ENCODE measurements around the gene ZKSCAN1. TPM values are rescaled to one million over a fixed set of nuclear protein-coding genes. Genes with fewer than 3 reads are reported as not detected.
"Not testable (repeated sequence)": the region's sequence is repeated elsewhere in the genome, so short reads cannot be mapped to it uniquely, and the experiment has no call there.

ZKSCAN1 gene
- total and polyA plus RNA-seq, 2 experiments from 2014 or later: 22.3 to 33.7 TPM

DNA sequence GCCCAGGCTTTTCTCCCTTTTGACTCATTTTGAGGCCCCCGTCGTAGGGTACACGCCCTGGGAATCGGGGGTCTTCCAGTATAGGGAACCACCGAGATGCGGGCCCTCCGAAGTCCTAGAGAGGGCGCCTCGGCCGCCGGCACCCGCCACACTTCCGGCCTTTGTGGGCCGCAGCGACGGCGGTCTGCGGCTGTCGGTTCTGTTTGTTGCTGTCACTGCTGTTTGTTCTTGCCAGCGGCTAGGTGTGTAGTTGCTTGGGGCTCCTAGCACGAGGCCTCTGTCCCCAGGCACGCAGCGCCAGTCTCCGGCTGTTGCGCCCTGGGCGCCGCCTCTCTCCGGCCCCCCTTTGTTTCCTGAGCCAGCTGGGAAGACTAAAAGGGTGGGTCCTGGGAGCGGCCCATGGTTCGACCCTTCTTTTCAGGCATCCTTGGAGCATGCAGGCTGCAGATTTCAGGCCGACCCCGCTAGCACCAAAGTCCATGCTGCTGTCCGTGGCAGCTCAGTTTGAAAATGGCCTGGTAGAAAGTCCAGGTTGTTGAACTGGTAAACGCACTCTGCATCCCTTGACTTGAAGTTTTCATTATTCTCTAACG is 17.8 kb upstream of the ZKSCAN1 start:
- H3K27me3 ChIP-seq: no peaks in the 10 kb centered on the region

DNA sequence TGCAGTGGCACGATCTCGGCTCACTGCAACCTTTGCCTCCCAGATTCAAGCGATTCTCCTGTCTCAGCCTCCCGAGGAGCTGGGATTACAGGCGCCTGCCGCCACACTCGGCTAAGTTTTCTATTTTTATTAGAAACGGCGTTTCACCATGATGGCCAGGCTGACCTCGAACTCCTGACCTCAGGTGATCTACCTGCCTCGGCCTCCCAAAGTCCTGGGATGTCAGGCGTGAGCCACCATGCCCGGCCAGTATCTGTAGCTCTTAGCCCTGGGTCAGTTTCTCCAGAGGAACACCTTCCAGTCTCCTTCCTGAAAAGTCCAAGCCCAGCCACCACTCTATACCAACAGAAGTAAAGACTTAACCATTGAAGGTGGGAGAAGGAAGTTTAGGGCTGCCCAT is 15.2 kb upstream of the ZKSCAN1 start:
- TF ChIP-seq, protein P1, sequence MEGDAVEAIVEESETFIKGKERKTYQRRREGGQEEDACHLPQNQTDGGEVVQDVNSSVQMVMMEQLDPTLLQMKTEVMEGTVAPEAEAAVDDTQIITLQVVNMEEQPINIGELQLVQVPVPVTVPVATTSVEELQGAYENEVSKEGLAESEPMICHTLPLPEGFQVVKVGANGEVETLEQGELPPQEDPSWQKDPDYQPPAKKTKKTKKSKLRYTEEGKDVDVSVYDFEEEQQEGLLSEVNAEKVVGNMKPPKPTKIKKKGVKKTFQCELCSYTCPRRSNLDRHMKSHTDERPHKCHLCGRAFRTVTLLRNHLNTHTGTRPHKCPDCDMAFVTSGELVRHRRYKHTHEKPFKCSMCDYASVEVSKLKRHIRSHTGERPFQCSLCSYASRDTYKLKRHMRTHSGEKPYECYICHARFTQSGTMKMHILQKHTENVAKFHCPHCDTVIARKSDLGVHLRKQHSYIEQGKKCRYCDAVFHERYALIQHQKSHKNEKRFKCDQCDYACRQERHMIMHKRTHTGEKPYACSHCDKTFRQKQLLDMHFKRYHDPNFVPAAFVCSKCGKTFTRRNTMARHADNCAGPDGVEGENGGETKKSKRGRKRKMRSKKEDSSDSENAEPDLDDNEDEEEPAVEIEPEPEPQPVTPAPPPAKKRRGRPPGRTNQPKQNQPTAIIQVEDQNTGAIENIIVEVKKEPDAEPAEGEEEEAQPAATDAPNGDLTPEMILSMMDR (IDR thresholded peaks at IDR 0.05; ENCODE audit: low read depth, low read length): no peak
- no peaks in the 10 kb centered on the region for H3K36me3 ChIP-seq
- H3K27me3 ChIP-seq: no peaks in the 10 kb centered on the region
- no peak overlapping the region for H3K27ac ChIP-seq
- H3K4me1 ChIP-seq (ENCODE audit: low read depth): no peaks in the 10 kb centered on the region
- DNase-seq (ENCODE audit: low read depth in 1 of 2, low spot score in 1 of 2): no peak
- no peaks in the 10 kb centered on the region for H3K9me3 ChIP-seq (ENCODE audit: low read depth)
- no peak overlapping the region for H3K4me3 ChIP-seq

More for the DNA sequence above, 17.8 kb upstream of the ZKSCAN1 start:
- Histone ChIP-seq H3K4me3 (peak overlapping the region; percentile 35), H3K36me3 (no peaks in the 10 kb centered on the region), H3K9me3 (ENCODE audit: low read depth) (no peaks in the 10 kb centered on the region), H3K27ac (peak overlapping the region; percentile 43), H3K4me1 (ENCODE audit: low read depth) (no peaks in the 10 kb centered on the region)
- TF ChIP-seq, protein P1 (IDR thresholded peaks at IDR 0.05; ENCODE audit: low read depth, low read length): peak; percentile 36
- peak; percentile 30 to 56 for DNase-seq (ENCODE audit: low read depth in 1 of 2, low spot score in 1 of 2)

DNA sequence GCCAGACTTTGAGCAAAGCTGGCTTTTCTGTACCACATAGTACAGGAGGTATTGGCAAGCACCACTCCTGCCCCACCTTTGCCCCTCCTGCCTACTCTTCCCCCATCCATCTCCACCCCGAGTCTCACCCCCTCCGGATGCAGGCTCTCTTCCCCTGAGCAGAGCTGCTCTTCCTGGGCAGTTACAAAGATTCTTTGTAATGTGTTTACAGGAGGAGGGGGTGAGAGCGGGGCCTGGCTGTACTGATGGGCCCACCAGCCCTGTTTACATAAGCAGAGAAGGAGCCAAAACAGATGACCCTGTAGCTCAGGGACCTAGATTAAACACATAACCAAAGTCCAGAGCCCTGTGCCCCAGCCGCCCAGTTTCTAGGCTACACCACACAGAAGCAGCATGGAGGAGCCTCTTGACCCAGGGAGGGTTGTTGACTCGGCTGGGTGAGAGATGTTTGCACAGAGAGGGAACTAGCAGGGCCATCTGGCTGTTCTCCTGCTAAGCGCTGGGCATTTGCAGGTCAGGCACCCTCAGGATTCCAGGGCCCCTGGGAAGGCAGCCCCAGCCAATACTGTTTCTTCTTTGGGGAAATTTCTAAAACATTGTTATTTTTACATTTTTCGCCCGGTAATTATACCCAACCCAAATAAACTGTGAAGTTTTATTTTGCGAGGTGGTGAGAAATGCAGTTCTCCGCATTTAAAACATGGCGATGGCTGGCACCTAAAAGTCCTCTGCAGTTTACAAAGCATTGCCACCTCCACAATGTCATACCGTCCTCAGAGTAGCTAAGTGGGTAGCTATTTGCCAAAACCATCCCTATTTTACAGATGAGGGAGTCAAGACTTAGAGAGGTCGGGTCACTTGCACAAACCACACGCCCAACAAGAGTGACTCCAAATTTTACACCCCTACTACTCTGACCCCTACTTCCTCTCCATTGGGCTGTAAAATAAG is 11.4 kb upstream of the ZKSCAN1 start:
- no peaks in the 10 kb centered on the region for H3K27me3 ChIP-seq
- H3K4me3 ChIP-seq: no peak overlapping the region
- TF ChIP-seq, protein P1 (IDR thresholded peaks at IDR 0.05; ENCODE audit: low read depth, low read length): no peak
- no peaks in the 10 kb centered on the region for H3K9me3 ChIP-seq (ENCODE audit: low read depth)
- no peak for DNase-seq (ENCODE audit: low read depth in 1 of 2, low spot score in 1 of 2)
- no peaks in the 10 kb centered on the region for H3K4me1 ChIP-seq (ENCODE audit: low read depth)
- H3K36me3 ChIP-seq: no peaks in the 10 kb centered on the region
- H3K27ac ChIP-seq: no peak overlapping the region

DNA sequence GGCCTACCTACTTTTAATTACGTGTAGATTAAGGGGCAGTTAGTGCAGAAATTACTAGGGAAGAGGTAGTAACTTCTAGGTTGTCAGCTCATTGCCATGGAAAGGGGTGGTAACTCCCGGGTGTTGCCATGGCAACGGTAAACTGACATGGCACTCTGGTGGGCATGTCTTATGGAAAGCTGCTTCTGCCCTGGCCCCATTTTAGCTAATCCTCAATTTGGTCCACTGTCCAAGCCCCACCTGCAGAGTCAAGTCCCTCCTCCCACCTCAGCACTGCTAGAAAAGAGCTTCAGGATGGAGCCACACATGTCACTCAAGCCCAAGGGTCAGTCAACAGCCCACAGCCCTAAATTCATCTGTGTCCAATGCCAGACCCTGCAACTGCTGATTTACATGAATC is 7.5 kb upstream of the ZKSCAN1 start:
- H3K27me3 ChIP-seq: peaks cover 4% of the 10 kb centered on the region
- no peaks in the 10 kb centered on the region for H3K36me3 ChIP-seq
- H3K4me1 ChIP-seq (ENCODE audit: low read depth): no peaks in the 10 kb centered on the region
- no peak for DNase-seq (ENCODE audit: low read depth in 1 of 2, low spot score in 1 of 2)
- TF ChIP-seq, protein P1 (IDR thresholded peaks at IDR 0.05; ENCODE audit: low read depth, low read length): no peak
- H3K27ac ChIP-seq: no peak overlapping the region
- H3K4me3 ChIP-seq: no peak overlapping the region
- H3K9me3 ChIP-seq (ENCODE audit: low read depth): no peaks in the 10 kb centered on the region

DNA sequence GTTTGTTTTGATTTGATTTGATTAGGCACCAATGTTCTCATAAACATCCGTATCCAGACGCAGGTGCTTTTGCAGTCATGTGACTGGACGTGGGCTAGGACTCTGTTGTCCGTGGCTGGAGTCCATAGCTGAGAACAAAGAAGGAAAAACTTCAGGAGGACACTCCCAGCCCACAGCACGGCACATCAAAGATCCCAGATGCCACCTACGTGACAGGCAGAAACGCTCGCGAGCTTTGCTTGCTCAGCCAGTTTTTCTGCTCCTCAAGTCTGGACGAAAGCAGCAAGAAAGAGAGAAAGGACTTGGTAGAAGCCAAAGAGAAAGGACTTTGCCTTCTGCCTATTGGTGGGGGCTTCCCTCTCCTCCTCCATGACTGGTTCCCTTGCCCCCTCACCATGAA is 6.9 kb upstream of the ZKSCAN1 start:
- no peak overlapping the region for H3K4me3 ChIP-seq
- TF ChIP-seq, protein P1 (IDR thresholded peaks at IDR 0.05; ENCODE audit: low read depth, low read length): no peak
- no peak for DNase-seq (ENCODE audit: low read depth in 1 of 2, low spot score in 1 of 2)
- H3K9me3 ChIP-seq (ENCODE audit: low read depth): no peaks in the 10 kb centered on the region
- peaks cover 4% of the 10 kb centered on the region for H3K27me3 ChIP-seq
- H3K27ac ChIP-seq: no peak overlapping the region
- no peaks in the 10 kb centered on the region for H3K36me3 ChIP-seq
- H3K4me1 ChIP-seq (ENCODE audit: low read depth): no peaks in the 10 kb centered on the region

DNA sequence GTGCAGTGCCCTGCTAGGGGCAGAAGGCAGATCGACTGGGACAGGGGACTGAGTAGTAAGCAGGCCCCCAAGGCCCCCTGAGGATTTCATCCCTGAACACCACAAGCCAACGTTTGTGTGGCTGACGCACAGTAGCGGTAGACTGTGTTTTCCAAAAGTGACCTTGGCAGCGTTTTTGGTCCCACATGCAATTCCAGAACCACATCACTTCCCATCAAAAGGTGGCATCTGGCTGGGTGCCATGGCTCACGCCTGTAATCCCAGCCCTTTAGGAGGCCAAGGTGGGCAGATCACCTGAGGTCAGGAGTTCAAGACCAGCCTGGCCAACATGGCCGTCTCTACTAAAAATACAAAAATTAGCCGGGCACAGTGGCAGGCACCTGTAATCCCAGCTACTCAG is 5.4 kb upstream of the ZKSCAN1 start:
- not testable (repeated sequence) for DNase-seq (ENCODE audit: low read depth in 1 of 2, low spot score in 1 of 2); H3K4me3 ChIP-seq; H3K36me3 ChIP-seq; H3K4me1 ChIP-seq (ENCODE audit: low read depth); H3K9me3 ChIP-seq (ENCODE audit: low read depth); H3K27me3 ChIP-seq; H3K27ac ChIP-seq

All from cardiac muscle cell (in vitro differentiated cells and primary cell).